Activated CD4-positive, alpha-beta T cell treated with anti-CD3 and anti-CD28 coated beads, Interleukin-2, amount 50 U/mL, for 4 hours (primary cell): ENCODE results near the gene SINHCAF.
"Not testable (repeated sequence)": the region's sequence is repeated elsewhere in the genome, so short reads cannot be mapped to it uniquely, and the experiment has no call there.

Experiments
- DNase-seq, 2 experiments: peaks; one replicate each; pipeline ENCODE4 v3.0.0-alpha.2; 2020

SINHCAF gene

DNA sequence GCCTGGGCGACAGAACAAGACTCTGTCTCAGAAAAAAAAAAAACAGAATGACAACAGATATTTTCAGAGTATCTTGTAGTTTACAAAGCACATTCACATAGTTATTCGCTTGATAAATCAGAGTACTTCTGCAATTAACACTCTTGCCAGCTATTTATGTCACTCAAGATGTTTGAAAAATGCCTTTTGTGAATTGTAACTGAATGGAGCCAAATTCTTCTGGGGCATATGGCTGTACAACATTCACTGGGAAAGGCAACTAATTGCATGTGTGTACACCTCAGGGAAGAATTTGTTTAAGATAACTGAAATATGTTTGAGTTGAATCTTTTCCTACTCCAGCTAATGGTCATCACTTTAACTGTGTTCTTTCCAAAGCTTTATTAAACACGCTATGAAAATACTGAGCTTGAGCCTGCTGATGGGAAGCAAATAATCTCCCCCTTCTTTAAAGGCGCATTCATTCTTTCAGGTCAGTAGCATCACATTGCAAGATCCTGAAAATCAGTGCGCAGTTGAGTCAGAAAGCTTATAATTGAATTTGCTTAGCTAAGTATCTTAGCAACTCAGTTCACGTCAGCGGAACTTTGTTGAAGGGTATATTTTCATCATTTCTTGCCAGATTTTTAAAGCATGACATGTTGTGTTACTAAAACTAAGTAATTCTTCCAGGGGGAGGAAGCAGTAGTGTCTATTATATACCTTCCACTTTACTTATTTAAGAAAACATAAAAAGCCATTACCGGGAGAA lies 66.6 kb downstream of the SINHCAF start:
- DNase-seq = no peak

- DNase-seq = no peak
Measured at GRCh38 chr12:31257784-31258183, 68.2 kb downstream of the SINHCAF start.

- not testable (repeated sequence) for DNase-seq
Measured at GRCh38 chr12:31251707-31252611, 74.0 kb downstream of the SINHCAF start.

DNA sequence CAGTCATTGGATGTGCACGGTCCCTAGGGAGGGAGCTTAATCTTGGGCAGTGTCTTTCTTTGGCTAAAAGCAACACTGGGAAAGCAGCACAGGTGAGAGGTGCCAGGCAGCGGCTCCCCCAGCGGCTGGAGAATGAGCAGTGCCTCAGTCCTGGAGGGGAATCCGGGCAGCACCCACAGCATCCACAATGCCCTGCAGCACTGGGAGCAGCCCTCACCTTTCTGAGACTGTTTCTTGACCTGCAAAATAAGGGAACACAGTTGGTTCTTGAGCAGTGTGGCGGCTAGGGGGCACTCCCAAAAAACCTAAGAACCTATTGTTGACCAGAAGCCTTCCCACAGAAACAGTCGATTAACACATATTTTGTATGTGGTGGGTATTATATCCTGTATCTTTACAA lies 75.8 kb downstream of the SINHCAF start:
- no peak for DNase-seq

DNA sequence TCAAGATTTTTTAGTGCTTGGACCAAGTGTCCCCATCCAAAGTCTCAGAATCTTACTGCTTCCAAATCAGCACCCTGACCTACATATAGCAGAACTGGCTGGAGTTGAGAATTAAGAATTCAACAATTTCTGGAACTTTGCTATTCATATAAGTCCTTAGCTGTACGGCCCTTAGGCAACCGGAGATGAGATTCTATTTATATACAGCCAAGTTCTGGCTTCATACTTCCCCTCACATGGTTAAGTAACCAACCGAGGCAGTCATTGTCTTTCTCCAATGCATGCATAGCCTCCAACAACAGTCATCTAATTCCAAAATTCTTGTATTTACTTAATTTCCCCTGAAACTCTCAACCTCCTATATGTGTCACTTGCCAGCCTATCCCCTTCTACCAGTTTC lies 76.6 kb downstream of the SINHCAF start:
- DNase-seq = no peak

DNA sequence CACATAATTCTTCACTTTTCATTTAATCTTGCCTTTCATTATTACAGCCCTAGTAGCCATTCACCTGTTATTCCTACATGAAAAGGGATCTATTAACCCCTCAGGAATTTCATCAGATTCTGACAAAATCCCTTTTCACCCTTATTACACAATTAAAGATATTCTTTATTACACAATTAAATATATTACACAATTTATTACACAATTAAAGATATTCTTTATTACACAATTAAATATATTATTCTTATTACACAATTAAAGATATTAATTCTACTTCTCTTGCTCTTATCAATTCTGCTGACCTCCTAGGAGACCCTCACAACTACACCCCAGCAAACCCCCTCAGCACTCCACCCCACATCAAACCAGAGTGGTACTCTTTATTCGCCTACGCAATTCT lies 77.1 kb downstream of the SINHCAF start:
- DNase-seq = no peak

DNA sequence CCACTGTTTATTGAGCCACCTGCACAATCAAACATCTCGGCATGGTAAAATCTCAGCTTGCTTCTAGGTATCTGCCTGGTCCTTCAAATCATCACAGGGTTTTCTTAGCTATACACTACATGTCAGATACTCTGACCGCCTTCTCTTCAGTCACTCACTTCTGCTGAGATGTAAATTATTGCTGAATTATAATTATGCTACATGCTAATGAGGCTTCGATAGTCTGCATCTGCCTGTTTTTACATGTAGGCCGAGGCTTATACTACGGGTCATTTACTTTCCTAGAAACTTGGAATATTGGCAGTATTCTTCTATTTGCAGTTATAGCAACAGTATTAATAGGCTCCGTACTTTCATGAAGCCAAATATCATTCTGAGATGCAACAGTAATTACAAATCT lies 77.6 kb downstream of the SINHCAF start:
- no peak for DNase-seq

DNA sequence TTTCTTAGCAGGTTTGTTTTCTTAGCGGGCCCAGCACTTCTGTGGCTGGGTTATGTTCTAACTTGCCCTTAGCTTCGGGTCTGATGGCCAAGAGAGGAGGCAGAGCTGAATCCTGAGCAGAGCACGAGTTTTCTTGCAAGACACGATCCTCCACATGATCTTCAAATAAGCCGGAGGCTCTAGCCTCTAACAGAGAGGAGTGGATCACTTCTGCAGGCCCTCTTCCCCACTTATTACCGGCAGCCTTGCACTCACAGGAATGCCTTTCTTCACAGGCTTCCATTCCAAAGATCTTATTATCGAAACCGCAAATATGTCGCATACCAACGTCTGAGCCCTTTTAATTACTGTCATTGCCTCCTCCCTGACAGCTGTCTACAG lies 79.5 kb downstream of the SINHCAF start:
- DNase-seq = no peak

DNA sequence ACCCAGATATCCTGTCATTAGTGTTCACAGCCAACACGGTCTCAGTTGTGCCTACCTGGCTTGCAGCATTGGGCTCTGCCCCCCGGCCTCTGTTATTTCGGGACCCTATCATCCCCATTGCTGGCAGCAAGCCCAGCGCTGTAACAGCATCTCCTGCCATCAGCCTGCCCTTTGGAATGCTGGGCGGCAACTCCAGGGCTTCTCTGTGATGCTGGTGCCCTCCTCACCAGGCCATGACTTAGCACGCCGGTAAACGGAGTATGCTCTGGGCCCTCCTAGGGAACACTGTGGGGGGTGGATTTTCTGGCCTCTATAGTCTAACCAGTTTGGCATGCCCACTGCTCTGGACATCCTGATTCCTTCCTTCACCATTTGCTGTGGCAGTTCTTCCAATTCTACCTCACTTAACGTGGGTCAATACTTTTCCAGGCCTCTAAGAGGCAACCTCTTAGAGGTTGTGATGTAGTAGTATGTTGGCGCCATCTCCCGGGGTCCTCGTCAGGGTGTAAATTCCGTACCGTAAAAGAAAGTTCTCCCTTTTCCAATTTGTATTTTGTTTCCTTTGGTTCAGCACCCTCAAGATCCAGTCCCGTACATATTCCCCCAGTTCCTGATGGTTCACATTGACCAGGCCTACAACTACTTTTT lies 80.0 kb downstream of the SINHCAF start:
- DNase-seq = no peak

GRCh38 chr12:31242418-31242817 lies 83.5 kb downstream of the SINHCAF start:
- DNase-seq = not testable (repeated sequence)

- peak; percentile 47 to 50 for DNase-seq
Measured at GRCh38 chr12:31238764-31239387, 87.1 kb downstream of the SINHCAF start.

GRCh38 chr12:31238333-31238732 lies 87.6 kb downstream of the SINHCAF start:
- not testable (repeated sequence) for DNase-seq

DNA sequence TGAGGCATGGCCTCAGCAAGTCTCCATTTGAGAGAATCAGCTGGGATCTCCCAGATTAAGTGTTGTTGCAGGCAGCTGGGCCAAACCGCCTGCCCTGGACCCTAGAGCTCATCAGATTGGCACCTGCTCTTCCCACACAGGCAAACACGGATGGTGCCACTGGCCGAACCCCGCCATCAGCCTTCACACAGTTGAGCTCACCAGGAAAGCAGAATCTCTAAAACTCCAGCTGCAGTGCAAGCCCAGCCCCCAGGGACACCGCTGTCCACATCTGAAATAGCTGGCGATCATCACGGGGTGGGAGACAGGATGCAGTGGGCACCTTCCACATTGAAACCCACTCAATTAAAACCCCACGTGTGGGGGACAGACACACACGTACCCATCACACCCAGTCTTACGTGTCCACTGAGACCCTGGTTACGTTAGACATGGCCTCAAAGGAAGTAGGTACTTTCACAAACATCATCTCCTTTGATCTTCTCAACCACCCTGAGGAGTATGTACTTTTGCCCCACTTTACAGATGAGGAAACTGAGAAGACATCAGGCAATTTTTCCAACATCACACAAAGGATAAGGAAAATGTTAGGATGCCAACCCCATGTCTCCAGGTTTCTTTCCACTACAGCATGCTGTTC lies 88.8 kb downstream of the SINHCAF start:
- no peak for DNase-seq

- DNase-seq = no peak
Measured at GRCh38 chr12:31235868-31236395, 90.0 kb downstream of the SINHCAF start.

GRCh38 chr12:31234955-31235867 lies 90.7 kb downstream of the SINHCAF start:
- DNase-seq = no peak

GRCh38 chr12:31234053-31234840 lies 91.7 kb downstream of the SINHCAF start:
- DNase-seq = no peak

GRCh38 chr12:31233061-31233730 lies 92.8 kb downstream of the SINHCAF start:
- DNase-seq = no peak

- no peak for DNase-seq
Measured at GRCh38 chr12:31232361-31232965, 93.5 kb downstream of the SINHCAF start.
